NCI-H1092 (cell line): ENCODE results near the gene HDDC3.
"Not testable (repeated sequence)": the region's sequence is repeated elsewhere in the genome, so short reads cannot be mapped to it uniquely, and the experiment has no call there.

Experiments
- DNase-seq: peaks from one replicate; lab custom pipeline; 2025; lab: John Stamatoyannopoulos, UW

The HDDC3 gene

DNA sequence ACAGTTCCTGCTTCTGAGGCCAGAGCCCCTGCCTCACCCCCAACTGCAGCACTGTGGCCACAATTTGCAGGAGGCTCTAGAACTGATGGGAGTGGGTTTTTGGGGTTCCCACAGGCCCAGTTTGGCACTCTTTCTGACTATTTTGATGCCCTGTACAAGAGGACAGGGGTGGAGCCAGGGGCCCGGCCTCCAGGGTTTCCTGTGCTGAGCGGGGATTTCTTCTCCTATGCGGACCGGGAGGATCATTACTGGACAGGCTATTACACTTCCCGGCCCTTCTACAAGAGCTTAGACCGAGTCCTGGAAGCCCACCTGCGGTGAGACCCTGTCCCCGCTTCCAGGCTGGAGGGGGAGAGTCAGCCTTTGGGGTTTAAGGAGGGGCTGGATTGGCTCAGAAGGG lies 22.4 kb downstream of the HDDC3 start:
- DNase-seq = no peak

DNA sequence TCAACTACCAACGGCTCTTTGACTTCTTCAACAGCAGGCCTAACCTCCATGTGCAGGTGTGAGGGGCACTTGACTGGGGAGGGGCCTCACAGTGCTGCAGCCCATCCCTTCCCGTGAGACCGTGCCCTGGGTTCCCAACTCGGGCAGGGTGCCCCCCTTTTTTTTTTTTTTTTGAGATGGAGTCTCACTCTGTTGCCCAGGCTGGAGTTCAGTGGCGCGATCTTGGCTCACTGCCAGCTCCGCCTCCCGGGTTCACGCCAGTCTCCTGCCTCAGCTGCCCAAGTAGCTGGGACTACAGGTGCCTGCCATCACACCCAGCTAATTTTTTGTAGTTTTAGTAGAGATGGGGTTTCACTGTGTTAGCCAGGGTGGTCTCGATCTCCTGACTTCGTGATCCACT lies 22.9 kb downstream of the HDDC3 start:
- DNase-seq = not testable (repeated sequence)

DNA sequence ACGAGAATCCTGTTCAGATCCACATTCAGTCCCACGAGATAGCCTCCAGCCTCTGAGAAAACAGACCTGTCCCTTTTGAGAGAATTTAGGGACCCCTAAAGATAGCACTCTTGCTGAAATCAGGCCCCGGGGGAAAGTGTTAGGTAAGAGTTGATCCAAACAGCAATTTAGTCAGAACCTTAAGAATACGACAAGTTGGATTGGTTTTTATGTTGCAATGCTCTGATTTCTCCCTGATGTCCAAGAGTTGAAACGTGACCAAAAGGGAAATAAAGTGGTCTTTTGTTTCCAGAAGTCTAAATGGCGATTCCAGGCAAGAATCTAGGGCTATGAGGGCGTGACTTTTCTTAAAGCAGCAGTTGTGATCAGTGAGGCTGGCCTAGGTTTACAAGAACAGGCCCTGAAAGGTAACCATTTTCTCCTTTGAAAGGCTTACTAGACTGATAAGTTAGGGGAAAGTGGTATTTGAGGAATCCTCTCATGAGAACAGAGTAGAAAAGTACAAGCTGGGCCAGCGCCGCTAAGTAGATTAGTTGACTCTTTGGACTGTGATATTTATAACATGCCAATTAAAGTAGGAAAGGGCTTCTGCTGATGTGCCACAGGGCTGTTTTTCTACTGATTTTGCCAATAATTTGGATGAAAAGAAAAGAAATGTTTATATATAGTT lies 24.4 kb downstream of the HDDC3 start:
- no peak for DNase-seq

- DNase-seq = no peak
Measured at GRCh38 chr15:90907051-90907660, 25.2 kb downstream of the HDDC3 start.

GRCh38 chr15:90906181-90906849 lies 26.0 kb downstream of the HDDC3 start:
- no peak for DNase-seq

GRCh38 chr15:90905306-90906180 lies 26.8 kb downstream of the HDDC3 start:
- DNase-seq = no peak

DNA sequence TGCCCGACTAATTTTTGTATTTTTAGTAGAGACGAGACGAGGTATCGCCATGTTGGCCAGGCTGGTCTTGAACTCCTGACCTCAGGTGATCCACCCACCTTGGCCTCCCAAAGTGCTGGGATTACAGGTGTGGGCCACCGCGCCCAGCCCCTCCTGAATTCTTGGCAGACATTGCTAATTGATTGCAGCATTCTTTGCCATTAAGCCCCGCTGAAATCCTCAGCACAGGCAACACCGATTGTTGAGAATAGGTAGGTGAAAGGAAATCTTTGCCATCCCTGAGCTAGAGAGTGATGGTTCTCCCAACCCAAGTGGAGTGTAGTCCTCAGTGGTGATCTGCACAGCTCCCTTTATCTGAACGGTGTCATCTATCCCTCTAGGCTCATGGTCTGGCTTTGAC lies 27.6 kb downstream of the HDDC3 start:
- no peak for DNase-seq

DNA sequence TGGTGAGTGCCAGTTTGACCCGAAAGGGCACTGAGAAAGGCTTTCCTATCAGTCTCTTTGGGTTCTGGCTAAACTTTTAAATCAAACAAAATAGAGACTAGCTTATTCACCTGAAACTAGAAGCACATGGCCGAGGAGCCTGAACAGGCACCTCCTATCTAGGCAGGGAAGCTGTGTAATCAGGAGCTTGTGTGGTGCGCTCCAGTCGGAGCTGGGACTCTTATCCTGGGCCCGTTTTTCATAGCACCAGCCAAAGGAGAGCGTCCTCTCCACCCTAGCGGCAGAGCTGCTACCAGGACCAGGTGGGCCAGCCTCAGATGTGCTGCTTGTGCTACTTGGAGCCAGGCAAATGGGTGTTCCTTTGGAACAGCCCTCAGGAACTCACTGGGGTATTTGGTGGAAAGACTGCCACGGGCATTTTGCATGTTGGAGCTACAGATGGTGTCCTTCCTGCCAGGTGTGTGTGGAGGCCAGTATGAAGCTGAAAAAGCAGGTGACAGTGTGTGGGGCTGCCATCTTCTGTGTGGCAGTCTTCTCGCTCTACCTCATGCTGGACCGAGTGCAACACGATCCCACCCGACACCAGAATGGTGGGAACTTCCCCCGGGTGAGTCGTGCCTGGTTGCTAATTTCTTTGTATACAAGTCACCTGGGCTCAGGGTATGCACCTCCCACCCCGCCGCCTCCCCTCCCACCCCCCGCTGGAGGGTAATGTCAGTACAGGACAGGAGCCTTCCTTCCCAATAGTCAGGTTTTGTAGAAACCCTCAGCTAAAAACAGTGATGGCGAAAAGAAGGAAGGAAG lies 28.4 kb downstream of the HDDC3 start:
- DNase-seq = no peak

DNA sequence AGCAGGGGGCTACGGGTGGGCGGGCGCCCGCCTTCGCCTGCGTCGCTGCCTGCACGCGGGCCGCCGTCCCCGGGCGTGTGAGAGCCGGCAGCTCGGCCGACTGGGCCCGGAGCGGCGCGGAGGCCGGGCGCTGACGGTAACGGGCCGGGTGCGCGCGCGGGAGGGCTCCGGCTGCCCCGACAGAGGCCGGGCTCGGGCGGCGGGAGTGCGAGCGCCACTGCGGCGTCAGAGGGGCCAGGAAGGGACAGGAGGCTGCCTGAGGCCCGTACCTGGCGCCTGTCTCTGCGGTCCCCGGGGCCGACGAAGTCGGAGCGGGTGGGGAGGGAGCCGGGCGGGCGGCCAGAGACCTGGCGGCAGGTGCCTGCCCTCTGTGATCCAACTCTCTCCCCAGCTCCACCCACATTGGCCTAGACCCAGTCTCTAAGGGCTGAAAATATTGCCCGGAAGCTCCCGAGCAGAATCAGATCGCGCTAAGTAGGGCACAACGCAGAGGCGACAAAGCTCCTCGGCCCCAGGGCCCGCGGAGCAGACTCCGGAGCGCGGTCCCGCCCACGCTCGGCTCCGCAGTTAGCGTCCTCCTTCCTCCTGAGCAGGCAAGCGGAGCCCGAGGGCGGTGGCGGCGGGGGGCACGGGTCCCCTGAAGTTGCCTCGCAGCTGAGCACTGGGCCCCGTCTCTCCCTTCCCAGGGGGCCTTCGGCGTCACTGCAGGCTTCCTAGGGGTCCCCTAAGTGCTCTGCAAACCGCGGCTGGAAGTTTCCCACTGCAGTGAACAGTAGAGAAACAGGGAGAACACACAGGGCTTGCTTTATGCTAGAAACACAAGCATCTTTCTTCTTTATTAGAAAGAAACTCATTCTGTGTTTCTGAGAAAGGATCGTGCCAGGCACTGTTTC lies 29.3 kb downstream of the HDDC3 start, which contains the start of gene MAN2A2:
Gene MAN2A2, plus strand, starts transcription at position 463 of the 893 bp plus-strand sequence. CDS start 906 bp downstream, outside the sequence.
- DNase-seq = peak; percentile 18

DNA sequence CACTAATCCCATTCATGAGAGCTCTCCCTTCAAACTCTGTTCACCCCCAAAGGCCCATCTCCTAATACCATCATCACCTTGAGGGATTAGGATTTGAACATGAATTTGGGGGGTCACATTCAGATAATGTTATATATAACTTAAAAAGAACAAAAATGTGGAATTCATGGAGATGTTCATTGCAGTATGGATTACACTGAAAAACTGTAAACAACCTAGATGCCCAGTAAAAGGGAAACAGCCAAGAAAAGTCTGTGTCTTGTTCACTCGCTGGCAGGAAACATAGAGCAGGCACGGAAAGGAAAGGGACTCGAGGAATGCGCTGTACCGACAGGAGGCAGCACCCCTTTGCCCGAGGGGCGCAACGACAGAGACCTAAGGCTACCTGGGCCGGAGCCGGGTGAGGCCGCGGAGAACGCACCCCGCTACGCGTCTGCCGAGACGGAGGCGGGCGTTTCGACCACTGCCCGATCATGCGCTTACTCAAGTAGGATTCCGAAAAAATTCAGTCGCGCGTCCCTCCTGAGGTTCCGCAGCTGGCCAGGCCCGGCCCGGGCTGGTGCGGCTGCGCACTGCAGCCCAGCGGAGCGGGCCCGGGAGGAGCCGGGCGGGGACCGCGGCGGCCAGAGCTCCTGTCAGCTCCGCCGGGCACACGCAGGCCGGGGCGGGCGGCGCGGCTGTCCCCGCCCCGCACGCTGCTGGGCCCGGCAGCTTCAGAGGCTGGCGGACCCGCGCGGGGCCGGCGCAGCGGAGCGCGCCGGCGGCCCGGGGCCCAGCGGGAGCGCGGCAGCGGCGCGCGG lies 30.1 kb downstream of the HDDC3 start:
- DNase-seq = peak; percentile 33

- DNase-seq = no peak
Measured at GRCh38 chr15:90901175-90902039, 30.9 kb downstream of the HDDC3 start.

GRCh38 chr15:90897131-90897655 lies 35.2 kb downstream of the HDDC3 start:
- not testable (repeated sequence) for DNase-seq

DNA sequence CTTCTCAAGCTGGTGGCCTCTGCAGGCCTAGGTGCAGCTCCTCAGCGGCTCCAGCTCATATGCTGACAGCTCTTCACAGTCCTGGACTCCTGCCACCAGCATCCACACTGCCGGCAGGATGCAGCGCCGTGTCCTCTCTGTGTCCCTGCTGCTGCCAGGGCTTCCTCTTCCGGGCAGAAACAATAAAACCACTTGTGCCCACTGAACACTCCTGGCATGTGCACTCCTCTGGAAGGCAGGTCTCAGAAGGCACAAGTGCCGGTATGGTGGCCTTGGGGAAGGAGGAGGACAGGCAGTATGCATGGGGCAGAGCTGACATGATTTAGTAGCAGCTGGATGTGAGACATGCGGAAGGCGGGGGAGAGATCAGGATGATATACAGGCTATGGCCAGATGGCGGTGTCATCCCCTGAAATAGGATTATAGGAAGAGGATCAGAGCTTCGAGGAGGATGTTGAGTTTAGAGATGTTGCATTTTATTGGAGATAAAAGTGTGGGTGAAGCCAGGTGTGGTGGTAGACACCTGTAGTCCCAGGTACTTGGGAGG lies 36.7 kb downstream of the HDDC3 start:
- peak; percentile 51 for DNase-seq

GRCh38 chr15:90893175-90894090 lies 38.9 kb downstream of the HDDC3 start:
- DNase-seq = no peak

- no peak for DNase-seq
Measured at GRCh38 chr15:90892498-90893174, 39.7 kb downstream of the HDDC3 start.

DNA sequence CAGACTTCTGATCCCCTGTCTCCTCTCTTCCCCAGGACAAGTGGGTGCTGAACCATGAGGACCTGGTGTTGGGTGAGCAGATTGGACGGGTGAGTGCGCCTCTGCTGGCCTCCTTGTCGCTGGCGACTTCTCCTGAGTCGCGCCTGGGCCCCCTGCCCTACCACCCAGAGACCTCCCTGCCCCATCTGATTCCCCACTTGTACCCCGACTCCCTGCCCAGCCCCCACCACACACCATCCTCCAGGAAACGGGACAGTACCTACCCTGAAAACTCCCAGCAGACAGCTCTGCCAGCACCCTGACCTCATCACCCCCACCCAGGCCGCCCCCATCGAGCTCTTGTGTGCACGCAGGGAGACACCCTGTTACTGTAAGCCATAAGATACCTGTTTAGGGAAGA lies 40.3 kb downstream of the HDDC3 start:
- DNase-seq = no peak
